DOHH2 (cell line): ENCODE results near the gene B4GALT2.
A peak's percentile ranks its signal among the peaks of the same experiment; 100 is the strongest.

Experiments used
- H3F3A ChIP-seq: fragments of 200-600 bp; sonication (generic), shearing (Covaris generic); 2 replicates; pipeline ENCODE4 v1.6.0; 2016; ENCODE audit warnings: antibody characterized with exemption, mild to moderate bottlenecking; ENCODE audit not compliant: control insufficient read depth, insufficient read depth
- H3K27ac ChIP-seq: fragments of 200-600 bp; sonication (generic); 2 replicates; pipeline ENCODE4 v1.5.1; 2014; ENCODE audit warnings: low read depth, mild to moderate bottlenecking, low read length, moderate library complexity
- H3K27me3 ChIP-seq: fragments of 200-600 bp; sonication (generic); 2 replicates; pipeline ENCODE4 v1.6.1; 2014; ENCODE audit warnings: mild to moderate bottlenecking, low read length, mixed read lengths; ENCODE audit not compliant: control insufficient read depth
- H3K36me3 ChIP-seq: fragments of 200-600 bp; sonication (generic); 2 replicates; pipeline ENCODE4 v1.6.1; 2014; ENCODE audit warnings: mild to moderate bottlenecking, low read length, moderate library complexity, mixed read lengths; ENCODE audit not compliant: control insufficient read depth
- H3K4me1 ChIP-seq: fragments of 200-600 bp; sonication (generic); 2 replicates; pipeline ENCODE4 v1.6.1; 2014; ENCODE audit warnings: mild to moderate bottlenecking, low read length, mixed read lengths; ENCODE audit not compliant: control insufficient read depth
- H3K4me2 ChIP-seq: fragments of 200-600 bp; sonication (generic); 2 replicates; pipeline ENCODE4 v1.6.0; 2014; ENCODE audit warnings: mild to moderate bottlenecking, low read length, moderate library complexity
- H3K4me3 ChIP-seq: fragments of 200-600 bp; sonication (generic); 2 replicates; pipeline ENCODE4 v1.5.1; 2014; ENCODE audit warnings: mild to moderate bottlenecking, low read length, mixed read lengths
- H3K79me2 ChIP-seq: fragments of 200-600 bp; sonication (generic); 2 replicates; pipeline ENCODE4 v1.6.1; 2014; ENCODE audit warnings: mild to moderate bottlenecking, low read length, mixed read lengths; ENCODE audit not compliant: control insufficient read depth
- H3K9me2 ChIP-seq: fragments of 200-600 bp; sonication (generic); replicated peaks from 2 replicates; pipeline ENCODE4 v1.6.1; 2014; ENCODE audit warnings: mild to moderate bottlenecking, low read length, mixed read lengths; ENCODE audit not compliant: control insufficient read depth
- H3K9me3 ChIP-seq: fragments of 200-600 bp; sonication (generic); 2 replicates; pipeline ENCODE4 v1.6.1; 2014; ENCODE audit warnings: antibody characterized with exemption, low read length, mixed read lengths; ENCODE audit not compliant: control insufficient read depth, insufficient read depth
- H4K20me1 ChIP-seq: fragments of 200-600 bp; sonication (generic); 2 replicates; pipeline ENCODE4 v1.6.0; 2014; ENCODE audit warnings: low read depth, mild to moderate bottlenecking, antibody characterized with exemption, low read length, moderate library complexity; ENCODE audit not compliant: control insufficient read depth, insufficient read depth
- CTCF ChIP-seq: fragments of 200-600 bp; sonication (generic); IDR thresholded peaks from one replicate; pipeline ENCODE4 v1.5.1; 2014; ENCODE audit warnings: antibody characterized with exemption, mild to moderate bottlenecking, low read depth, low read length; ENCODE audit not compliant: poor library complexity, severe bottlenecking
- EZH2phosphoT487 ChIP-seq: fragments of 200-600 bp; sonication (generic); IDR thresholded peaks from 2 replicates; pipeline ENCODE4 v1.6.1; 2017; ENCODE audit warnings: borderline replicate concordance, mild to moderate bottlenecking, antibody characterized with exemption, low read length, moderate library complexity, mixed read lengths

The B4GALT2 gene

GRCh38 chr1:44036409-44037139, 57.6 kb downstream of the B4GALT2 start:
- TF ChIP-seq CTCF (peak; percentile 86), EZH2phosphoT487 (no peak)
- no peaks in the 10 kb centered on the region for H4K20me1 ChIP-seq
- H3K9me3 ChIP-seq, result no peaks in the 10 kb centered on the region
- no peak overlapping the region for H3K27ac ChIP-seq
- H3K9me2 ChIP-seq, result no peaks in the 10 kb centered on the region
- H3K4me1 ChIP-seq, result peaks cover 11% of the 10 kb centered on the region
- no peaks in the 10 kb centered on the region for H3K36me3 ChIP-seq
- no peak overlapping the region for H3K4me3 ChIP-seq
- no peaks in the 10 kb centered on the region for H3K79me2 ChIP-seq
- no peaks in the 10 kb centered on the region; the same call in 1 of the 2 replicates for H3F3A ChIP-seq
- peaks cover 15% of the 10 kb centered on the region for H3K27me3 ChIP-seq
- no peak overlapping the region for H3K4me2 ChIP-seq

- no peaks in the 10 kb centered on the region for H3K79me2 ChIP-seq
- no peaks in the 10 kb centered on the region for H4K20me1 ChIP-seq
- H3K4me2 ChIP-seq, result no peak overlapping the region
- H3F3A ChIP-seq, result no peaks in the 10 kb centered on the region; the same call in 1 of the 2 replicates
- H3K4me1 ChIP-seq, result peaks cover 9% of the 10 kb centered on the region
- H3K27ac ChIP-seq, result no peak overlapping the region
- H3K36me3 ChIP-seq, result no peaks in the 10 kb centered on the region
- no peak for TF ChIP-seq EZH2phosphoT487
- no peak for TF ChIP-seq CTCF
- H3K4me3 ChIP-seq, result no peak overlapping the region
- no peaks in the 10 kb centered on the region for H3K9me2 ChIP-seq
- H3K9me3 ChIP-seq, result no peaks in the 10 kb centered on the region
- peaks cover 10% of the 10 kb centered on the region for H3K27me3 ChIP-seq
These were observed 58.1 kb downstream of the B4GALT2 start for GRCh38 chr1:44037154-44037553.

- no peak overlapping the region for H3K4me3 ChIP-seq
- H3K27ac ChIP-seq, result no peak overlapping the region
- H3K36me3 ChIP-seq, result no peaks in the 10 kb centered on the region
- H3K9me2 ChIP-seq, result no peaks in the 10 kb centered on the region
- no peak for TF ChIP-seq EZH2phosphoT487
- no peak for TF ChIP-seq CTCF
- no peaks in the 10 kb centered on the region for H3K9me3 ChIP-seq
- no peaks in the 10 kb centered on the region for H3F3A ChIP-seq
- peaks cover 12% of the 10 kb centered on the region for H3K27me3 ChIP-seq
- no peaks in the 10 kb centered on the region for H4K20me1 ChIP-seq
- H3K4me1 ChIP-seq, result peaks cover 9% of the 10 kb centered on the region
- H3K79me2 ChIP-seq, result no peaks in the 10 kb centered on the region
- no peak overlapping the region for H3K4me2 ChIP-seq
These were observed 60.1 kb downstream of the B4GALT2 start for GRCh38 chr1:44038876-44039657.
